ENCODE measurements around the gene RNF150.

DNA sequence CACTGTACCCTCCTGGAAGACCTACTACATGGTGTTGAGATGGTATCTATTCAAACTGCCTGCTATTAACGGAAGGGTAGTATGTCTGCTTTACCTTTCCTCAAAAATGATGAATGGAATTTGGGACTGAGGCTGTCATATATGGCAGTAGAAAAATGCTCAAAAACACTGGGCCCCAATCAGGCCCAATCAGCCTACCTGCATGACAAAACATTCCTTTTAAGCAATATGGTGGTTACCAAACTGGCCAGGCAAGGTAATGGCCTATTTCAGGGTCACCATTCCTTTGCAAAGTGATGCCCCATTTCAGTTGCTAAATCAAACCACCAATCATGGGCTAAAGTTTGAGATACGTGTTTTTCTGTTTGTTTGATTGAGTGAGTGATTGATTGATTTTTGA is 14.9 kb downstream of the RNF150 start:
- TF ChIP-seq ARNTL (CRISPR knock-in tag; IDR thresholded peaks at IDR 0.05; ENCODE audit: borderline replicate concordance, low read depth) = no peak
- no peak for TF ChIP-seq OSR1 (CRISPR knock-in tag; IDR thresholded peaks at IDR 0.05)
- TF ChIP-seq ZNF8 (CRISPR knock-in tag; IDR thresholded peaks at IDR 0.05) = no peak
- TF ChIP-seq RARB (CRISPR knock-in tag; IDR thresholded peaks at IDR 0.05) = no peak
- TF ChIP-seq, protein P1, sequence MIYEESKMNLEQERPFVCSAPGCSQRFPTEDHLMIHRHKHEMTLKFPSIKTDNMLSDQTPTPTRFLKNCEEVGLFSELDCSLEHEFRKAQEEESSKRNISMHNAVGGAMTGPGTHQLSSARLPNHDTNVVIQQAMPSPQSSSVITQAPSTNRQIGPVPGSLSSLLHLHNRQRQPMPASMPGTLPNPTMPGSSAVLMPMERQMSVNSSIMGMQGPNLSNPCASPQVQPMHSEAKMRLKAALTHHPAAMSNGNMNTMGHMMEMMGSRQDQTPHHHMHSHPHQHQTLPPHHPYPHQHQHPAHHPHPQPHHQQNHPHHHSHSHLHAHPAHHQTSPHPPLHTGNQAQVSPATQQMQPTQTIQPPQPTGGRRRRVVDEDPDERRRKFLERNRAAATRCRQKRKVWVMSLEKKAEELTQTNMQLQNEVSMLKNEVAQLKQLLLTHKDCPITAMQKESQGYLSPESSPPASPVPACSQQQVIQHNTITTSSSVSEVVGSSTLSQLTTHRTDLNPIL (CRISPR knock-in tag; IDR thresholded peaks at IDR 0.05; ENCODE audit: low read depth) = no peak
- no peak for TF ChIP-seq CSDC2 (CRISPR knock-in tag; IDR thresholded peaks at IDR 0.05)
- no peak for TF ChIP-seq ZFP30 (CRISPR knock-in tag; IDR thresholded peaks at IDR 0.05)
- no peak for TF ChIP-seq ZFP3 (CRISPR knock-in tag; IDR thresholded peaks at IDR 0.05)
- TF ChIP-seq, protein P2, sequence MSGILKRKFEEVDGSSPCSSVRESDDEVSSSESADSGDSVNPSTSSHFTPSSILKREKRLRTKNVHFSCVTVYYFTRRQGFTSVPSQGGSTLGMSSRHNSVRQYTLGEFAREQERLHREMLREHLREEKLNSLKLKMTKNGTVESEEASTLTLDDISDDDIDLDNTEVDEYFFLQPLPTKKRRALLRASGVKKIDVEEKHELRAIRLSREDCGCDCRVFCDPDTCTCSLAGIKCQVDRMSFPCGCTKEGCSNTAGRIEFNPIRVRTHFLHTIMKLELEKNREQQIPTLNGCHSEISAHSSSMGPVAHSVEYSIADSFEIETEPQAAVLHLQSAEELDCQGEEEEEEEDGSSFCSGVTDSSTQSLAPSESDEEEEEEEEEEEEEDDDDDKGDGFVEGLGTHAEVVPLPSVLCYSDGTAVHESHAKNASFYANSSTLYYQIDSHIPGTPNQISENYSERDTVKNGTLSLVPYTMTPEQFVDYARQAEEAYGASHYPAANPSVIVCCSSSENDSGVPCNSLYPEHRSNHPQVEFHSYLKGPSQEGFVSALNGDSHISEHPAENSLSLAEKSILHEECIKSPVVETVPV (CRISPR knock-in tag; IDR thresholded peaks at IDR 0.05) = no peak
- no peak for TF ChIP-seq SNAI2 (CRISPR knock-in tag; IDR thresholded peaks at IDR 0.05)
- TF ChIP-seq, protein P3, sequence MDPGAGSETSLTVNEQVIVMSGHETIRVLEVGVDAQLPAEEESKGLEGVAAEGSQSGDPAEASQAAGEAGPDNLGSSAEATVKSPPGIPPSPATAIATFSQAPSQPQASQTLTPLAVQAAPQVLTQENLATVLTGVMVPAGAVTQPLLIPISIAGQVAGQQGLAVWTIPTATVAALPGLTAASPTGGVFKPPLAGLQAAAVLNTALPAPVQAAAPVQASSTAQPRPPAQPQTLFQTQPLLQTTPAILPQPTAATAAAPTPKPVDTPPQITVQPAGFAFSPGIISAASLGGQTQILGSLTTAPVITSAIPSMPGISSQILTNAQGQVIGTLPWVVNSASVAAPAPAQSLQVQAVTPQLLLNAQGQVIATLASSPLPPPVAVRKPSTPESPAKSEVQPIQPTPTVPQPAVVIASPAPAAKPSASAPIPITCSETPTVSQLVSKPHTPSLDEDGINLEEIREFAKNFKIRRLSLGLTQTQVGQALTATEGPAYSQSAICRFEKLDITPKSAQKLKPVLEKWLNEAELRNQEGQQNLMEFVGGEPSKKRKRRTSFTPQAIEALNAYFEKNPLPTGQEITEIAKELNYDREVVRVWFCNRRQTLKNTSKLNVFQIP (CRISPR knock-in tag; IDR thresholded peaks at IDR 0.05; ENCODE audit: borderline replicate concordance, low read depth) = no peak
- TF ChIP-seq TOX (CRISPR knock-in tag; IDR thresholded peaks at IDR 0.05; ENCODE audit: borderline replicate concordance) = no peak
- TF ChIP-seq TSHZ2 (CRISPR knock-in tag; IDR thresholded peaks at IDR 0.05) = no peak
- TF ChIP-seq TCF4 (CRISPR knock-in tag; IDR thresholded peaks at IDR 0.05; ENCODE audit: borderline replicate concordance) = no peak

All from SK-N-SH treated with all-trans-retinoic acid at 6 μM for 48 hours (cell line).